ENCODE data around the gene GM2A.
"Not testable (repeated sequence)": the region's sequence is repeated elsewhere in the genome, so short reads cannot be mapped to it uniquely, and the experiment has no call there.

GM2A gene

GRCh38 chr5:151253605-151253950 lies 593 bp downstream of the GM2A start:
- DNase-seq (ENCODE audit: low read depth), result no peak

GRCh38 chr5:151254556-151254955 lies 1.6 kb downstream of the GM2A start:
- no peak for DNase-seq (ENCODE audit: low read depth)

GRCh38 chr5:151254990-151255389 lies 2.0 kb downstream of the GM2A start:
- not testable (repeated sequence) for DNase-seq (ENCODE audit: low read depth)

GRCh38 chr5:151255621-151256286 lies 2.8 kb downstream of the GM2A start:
- DNase-seq (ENCODE audit: low read depth), result no peak

- DNase-seq (ENCODE audit: low read depth), result no peak
Observed at GRCh38 chr5:151257731-151258181, 4.8 kb downstream of the GM2A start.

GRCh38 chr5:151258201-151258611 lies 5.2 kb downstream of the GM2A start:
- DNase-seq (ENCODE audit: low read depth), result no peak

GRCh38 chr5:151258816-151259215 lies 5.8 kb downstream of the GM2A start:
- DNase-seq (ENCODE audit: low read depth), result no peak

- no peak for DNase-seq (ENCODE audit: low read depth)
Observed at GRCh38 chr5:151259931-151260330, 6.9 kb downstream of the GM2A start.

GRCh38 chr5:151262532-151262931 lies 9.5 kb downstream of the GM2A start:
- no peak for DNase-seq (ENCODE audit: low read depth)

- DNase-seq (ENCODE audit: low read depth), result no peak
Observed at GRCh38 chr5:151264113-151264512, 11.1 kb downstream of the GM2A start.

- no peak for DNase-seq (ENCODE audit: low read depth)
Observed at GRCh38 chr5:151267491-151268260, 14.7 kb downstream of the GM2A start.

GRCh38 chr5:151270599-151270998 lies 17.6 kb downstream of the GM2A start:
- DNase-seq (ENCODE audit: low read depth), result no peak

- no peak for DNase-seq (ENCODE audit: low read depth)
Observed at GRCh38 chr5:151271336-151271735, 18.4 kb downstream of the GM2A start.

GRCh38 chr5:151274666-151275065 lies 21.7 kb downstream of the GM2A start:
- no peak for DNase-seq (ENCODE audit: low read depth)

- no peak for DNase-seq (ENCODE audit: low read depth)
Observed at GRCh38 chr5:151275803-151276202, 22.8 kb downstream of the GM2A start.

- no peak for DNase-seq (ENCODE audit: low read depth)
Observed at GRCh38 chr5:151278845-151279244, 25.9 kb downstream of the GM2A start.

GRCh38 chr5:151280443-151280842 lies 27.5 kb downstream of the GM2A start:
- DNase-seq (ENCODE audit: low read depth), result no peak

- DNase-seq (ENCODE audit: low read depth), result no peak
Observed at GRCh38 chr5:151281001-151281639, 28.1 kb downstream of the GM2A start.

GRCh38 chr5:151283120-151283825 lies 30.3 kb downstream of the GM2A start:
- no peak for DNase-seq (ENCODE audit: low read depth)

GRCh38 chr5:151284392-151284967 lies 31.5 kb downstream of the GM2A start:
- DNase-seq (ENCODE audit: low read depth), result no peak

- DNase-seq (ENCODE audit: low read depth), result no peak
Observed at GRCh38 chr5:151285683-151286082, 32.7 kb downstream of the GM2A start.

GRCh38 chr5:151286246-151286645 lies 33.3 kb downstream of the GM2A start:
- DNase-seq (ENCODE audit: low read depth), result no peak

Data from stimulated activated CD4-positive, alpha-beta T cell treated with anti-CD3 and anti-CD28 coated beads, Interleukin-2, amount 100 ng/mL, for 4 hours (primary cell).